H1 (cell line): ENCODE results near the gene CGN. TPM values are rescaled to one million over a fixed set of nuclear protein-coding genes. Genes with fewer than 3 reads are reported as not detected.

ENCODE experiments used
- CTCF ChIA-PET: fragments of 300-600 bp; sonication (Branson Sonifier 250); formaldehyde crosslinking; loops from one replicate; lab custom pipeline; 2021; ENCODE audit not compliant: partially characterized antibody; lab: Charles Lee
- POLR2A ChIA-PET: fragments of 300-600 bp; sonication (Branson Sonifier 250); formaldehyde crosslinking; loops from one replicate; lab custom pipeline; 2021; ENCODE audit warnings: inconsistent platforms; ENCODE audit not compliant: partially characterized antibody; lab: Charles Lee
- DNase-seq, 2 experiments: peaks; one replicate each; pipeline versions ENCODE4 v3.0.0 to v3.0.0-alpha.2; 2010 to 2022; ENCODE audit warnings: low spot score in 2 of 2, low read depth in 1 of 2, mixed read lengths in 1 of 2
- FAIRE-seq: peaks from 2 replicates; lab custom pipeline; 2011; peaks lifted over from hg19 to GRCh38; lab: Jason Lieb, UNC
- H2AFZ ChIP-seq: 2 replicates; pipeline ENCODE4 v1.8.1; 2012; ENCODE audit warnings: low read length, inconsistent platforms
- H2AK5ac ChIP-seq: 2 replicates; pipeline ENCODE4 v1.6.1; 2013; ENCODE audit warnings: low read depth, low read length
- H2BK120ac ChIP-seq: replicated peaks from 2 replicates; pipeline ENCODE3; 2013; ENCODE audit warnings: low read depth, low read length, inconsistent platforms
- H2BK12ac ChIP-seq: 2 replicates; pipeline ENCODE4 v1.6.1; 2013; ENCODE audit warnings: low read depth, low read length
- H2BK15ac ChIP-seq: 2 replicates; pipeline ENCODE4 v1.6.1; 2013; ENCODE audit warnings: low read length
- H2BK20ac ChIP-seq: 2 replicates; pipeline ENCODE4 v1.6.1; 2013; ENCODE audit warnings: low read length
- H2BK5ac ChIP-seq: 2 replicates; pipeline ENCODE4 v1.6.1; 2013; ENCODE audit warnings: low read depth, low read length
- H3K14ac ChIP-seq: 2 replicates; pipeline ENCODE4 v1.6.1; 2013; ENCODE audit warnings: inconsistent platforms; ENCODE audit not compliant: insufficient read length
- H3K18ac ChIP-seq: 2 replicates; pipeline ENCODE4 v1.6.1; 2013; ENCODE audit warnings: low read length; ENCODE audit errors: extremely low read depth
- H3K23ac ChIP-seq: 2 replicates; pipeline ENCODE4 v1.6.1; 2013; ENCODE audit warnings: inconsistent platforms; ENCODE audit not compliant: insufficient read length
- H3K23me2 ChIP-seq: 2 replicates; pipeline ENCODE4 v1.6.1; 2013; ENCODE audit warnings: low read depth, low read length
- H3K27ac ChIP-seq: 2 replicates; pipeline ENCODE4 v1.6.1; 2011; ENCODE audit warnings: low read depth, low read length, inconsistent platforms
- H3K27me3 ChIP-seq, 4 experiments: replicated peaks in 1 of 4; 1 replicate in 1 of 4; 2 replicates in 3 of 4; pipeline versions ENCODE4 v1.6.1 to v1.8.1; 2011 to 2013; ENCODE audit warnings: low read length in 3 of 4, mild to moderate bottlenecking in 3 of 4, inconsistent platforms in 2 of 4, mixed read lengths in 2 of 4, moderate library complexity in 1 of 4; ENCODE audit not compliant: control insufficient read depth in 3 of 4, insufficient read depth in 3 of 4; ENCODE audit errors: extremely low read depth in 1 of 4
- H3K36me3 ChIP-seq, 4 experiments: 2 replicates each; pipeline versions ENCODE4 v1.6.1 to v1.8.1; 2011 to 2013; ENCODE audit warnings: mild to moderate bottlenecking in 4 of 4, low read length in 3 of 4, moderate library complexity in 2 of 4, control low read depth in 1 of 4, inconsistent platforms in 1 of 4; ENCODE audit not compliant: insufficient read depth in 4 of 4, control insufficient read depth in 2 of 4
- H3K4ac ChIP-seq: replicated peaks from 2 replicates; pipeline ENCODE3; 2013; ENCODE audit warnings: low read length, low read depth, mixed read lengths, inconsistent platforms; ENCODE audit not compliant: insufficient read length
- H3K4me1 ChIP-seq, 4 experiments: replicated peaks in 1 of 4; 1 replicate in 1 of 4; 2 replicates in 3 of 4; pipeline versions ENCODE4 v1.6.1 to v1.8.1; 2011 to 2013; ENCODE audit warnings: low read length in 3 of 4, inconsistent platforms in 2 of 4, mixed read lengths in 1 of 4; ENCODE audit not compliant: insufficient read depth in 4 of 4, control insufficient read depth in 3 of 4
- H3K4me2 ChIP-seq, 2 experiments: 2 replicates each; pipeline versions ENCODE4 v1.6.1 to v1.8.1; 2011 to 2013; ENCODE audit warnings: low read depth in 2 of 2, low read length in 2 of 2, control low read depth in 1 of 2, inconsistent platforms in 1 of 2, mild to moderate bottlenecking in 1 of 2; ENCODE audit not compliant: insufficient read depth in 1 of 2
- H3K4me3 ChIP-seq, 4 experiments: fragments of 200-600, 300-600 bp in 1 of 4; sonication (generic), shearing (Covaris generic), sonication (Bioruptor Twin) in 1 of 4; 2 replicates each; pipeline versions ENCODE4 v1.5.1 to v1.8.1; 2011 to 2016; ENCODE audit warnings: low read length in 4 of 4, low read depth in 3 of 4, control low read depth in 2 of 4, inconsistent platforms in 2 of 4, mild to moderate bottlenecking in 2 of 4, mixed read lengths in 1 of 4, moderate library complexity in 1 of 4; ENCODE audit not compliant: insufficient read depth in 2 of 4; ENCODE audit errors: extremely low read depth in 1 of 4
- H3K56ac ChIP-seq: replicated peaks from 2 replicates; pipeline ENCODE3; 2013; ENCODE audit warnings: low read depth, mild to moderate bottlenecking, mixed read lengths, low read length, inconsistent platforms; ENCODE audit not compliant: insufficient read length
- H3K79me1 ChIP-seq: 2 replicates; pipeline ENCODE4 v1.6.1; 2013; ENCODE audit warnings: low read depth, low read length, control low read depth
- H3K79me2 ChIP-seq, 2 experiments: 2 replicates each; pipeline versions ENCODE4 v1.6.1 to v1.8.1; 2012 to 2013; ENCODE audit warnings: low read length in 2 of 2, mild to moderate bottlenecking in 2 of 2, inconsistent platforms in 1 of 2; ENCODE audit not compliant: insufficient read depth in 2 of 2, control insufficient read depth in 1 of 2
- H3K9ac ChIP-seq, 4 experiments: replicated peaks in 1 of 4; 1 replicate in 1 of 4; 2 replicates in 3 of 4; pipeline versions ENCODE4 v1.6.1 to v1.8.1; 2011 to 2013; ENCODE audit warnings: low read depth in 3 of 4, low read length in 3 of 4, control low read depth in 2 of 4, mild to moderate bottlenecking in 2 of 4, moderate library complexity in 2 of 4, inconsistent platforms in 1 of 4; ENCODE audit errors: extremely low read depth in 1 of 4
- H3K9me3 ChIP-seq, 2 experiments: 2 replicates each; pipeline versions ENCODE4 v1.6.1 to v1.8.1; 2012 to 2013; ENCODE audit warnings: mild to moderate bottlenecking in 2 of 2, moderate library complexity in 2 of 2, control low read depth in 1 of 2, inconsistent platforms in 1 of 2, low read depth in 1 of 2, low read length in 1 of 2, mixed read lengths in 1 of 2; ENCODE audit not compliant: insufficient read depth in 2 of 2
- H4K20me1 ChIP-seq, 2 experiments: replicated peaks in 1 of 2; 2 replicates each; pipeline versions ENCODE3 to v1.8.1; 2011 to 2013; ENCODE audit warnings: inconsistent platforms in 2 of 2, low read length in 2 of 2, mild to moderate bottlenecking in 1 of 2; ENCODE audit not compliant: insufficient read depth in 2 of 2, control insufficient read depth in 1 of 2
- H4K5ac ChIP-seq: 2 replicates; pipeline ENCODE4 v1.6.1; 2013; ENCODE audit warnings: low read length, low read depth, mixed read lengths, inconsistent platforms; ENCODE audit not compliant: insufficient read length
- H4K8ac ChIP-seq: 2 replicates; pipeline ENCODE4 v1.8.0; 2013; ENCODE audit warnings: mild to moderate bottlenecking, moderate library complexity, low read length, inconsistent platforms; ENCODE audit not compliant: insufficient read depth; ENCODE audit errors: extremely low read depth
- H4K91ac ChIP-seq: replicated peaks from 2 replicates; pipeline ENCODE3; 2013; ENCODE audit warnings: low read length, mixed read lengths, inconsistent platforms; ENCODE audit not compliant: insufficient read length
- ASH2L ChIP-seq: fragments of 200-600, 300-600 bp; sonication (generic); IDR thresholded peaks from one replicate; pipeline ENCODE4 v1.7.1; 2017; ENCODE audit warnings: low read length
- BACH1 ChIP-seq: IDR thresholded peaks from 2 replicates; pipeline ENCODE4 v1.6.1; 2012; ENCODE audit warnings: low read length, improper control_type of control experiment
- BRCA1 ChIP-seq: IDR thresholded peaks from 2 replicates; pipeline ENCODE4 v1.6.1; 2012; ENCODE audit warnings: low read depth, low read length, improper control_type of control experiment
- CBX5 ChIP-seq: fragments of 300-800, 300-1000 bp; sonication (generic); IDR thresholded peaks from 2 replicates; pipeline ENCODE4 v1.7.1; 2016; ENCODE audit warnings: antibody characterized with exemption, low read length, low read depth
- CEBPB ChIP-seq: IDR thresholded peaks from 2 replicates; pipeline ENCODE4 v1.6.1; 2012; ENCODE audit warnings: low read depth, low read length
- CTBP2 ChIP-seq: IDR thresholded peaks from 2 replicates; pipeline ENCODE4 v1.7.0; 2011; ENCODE audit warnings: borderline replicate concordance, mild to moderate bottlenecking, moderate library complexity, mixed read lengths, low read length; ENCODE audit not compliant: insufficient read depth, insufficient read length
- RBBP5 ChIP-seq: IDR thresholded peaks from 2 replicates; pipeline ENCODE4 v1.7.1; 2012; ENCODE audit warnings: low read depth, mild to moderate bottlenecking, inconsistent platforms, low read length, moderate library complexity, borderline replicate concordance
- WGBS, 2 experiments: shearing (Covaris generic) in 1 of 2; methylation state at CpG; one replicate each; pipeline versions ENCODE4 v1.1.6 to v1.1.7; 2013 to 2015; ENCODE audit warnings: low lambda C conversion rate in 2 of 2, mixed read lengths in 2 of 2, inconsistent platforms in 1 of 2, low coverage in 1 of 2, missing lambda C conversion rate in 1 of 2; ENCODE audit not compliant: insufficient replicate concordance in 2 of 2, insufficient coverage in 1 of 2, insufficient read length in 1 of 2; ENCODE audit errors: extremely low coverage in 1 of 2, missing lambda C conversion rate in 1 of 2; 5-methylcytosine and 5-hydroxymethylcytosine counted together
- polyA plus RNA-seq, 7 experiments: library from polyadenylated mRNA; depleted of rRNA in 3 of 7; stranded (reverse) in 5 of 7; unstranded in 2 of 7; fragments of >200 nt in 5 of 7; fragments of 200-250 nt in 2 of 7; gene quantifications; 1 replicate in 5 of 7; 2 replicates in 1 of 7; 4 replicates in 1 of 7; pipeline versions ENCODE4 v1.2.1 to v1.2.3, GENCODE V29; 2011 to 2013; ENCODE audit warnings: missing spikeins in 2 of 7, mixed read lengths in 2 of 7
- total RNA-seq: library from RNA; stranded (reverse); fragmentation: NEBNext Ultra II Directional; extraction: Animal tissue kit (Norgen Biotek cat#: 25700); gene quantifications from 2 replicates; pipeline ENCODE4 v1.2.1, GENCODE V29; 2021

CGN gene
- total and polyA plus RNA-seq, 2 of the 8 experiments (the other 6 are each of a cell fraction or from before 2014, with no cell fraction given): 15.9 to 52.7 TPM

GRCh38 chr1:151513626-151514121, 2.5 kb downstream of the CGN start:
- H3K36me3 ChIP-seq: peaks cover under 1 to 4% (median 2%) of the 10 kb centered on the region in 4 experiments; a peak in 3 of 8 replicates
- H3K9me3 ChIP-seq: no peaks in the 10 kb centered on the region
- POLR2A ChIA-PET: interaction anchor here (0.7 to 17.1 kb wide), 11 partner anchors 10 to 314 kb away, joined by 3 to 283 read pairs (median 4); partner anchors contain the start of genes POGZ and TUFT1
- H3K79me2 ChIP-seq: peaks cover 0 to 47% of the 10 kb centered on the region in 2 experiments; a peak in 2 of 4 replicates
- H3K14ac ChIP-seq: peak overlapping the region; percentile 68
- peak overlapping the region; percentile 84 for H3K18ac ChIP-seq
- peak in 1 of 2 experiments; percentile 59 for DNase-seq
- no peak for TF ChIP-seq BRCA1
- peak; percentile 5 for TF ChIP-seq CTBP2
- peak; percentile 72; the same call in 1 of the 2 replicates for TF ChIP-seq CEBPB
- TF ChIP-seq RBBP5: no peak
- peak; percentile 80 for TF ChIP-seq ASH2L
- no peak for TF ChIP-seq BACH1
- no peak for TF ChIP-seq CBX5
- TF ChIP-seq, all 59 proteins: peak for 3
- Histone ChIP-seq H2AFZ (no peak overlapping the region), H3K56ac (peak overlapping the region; percentile 20), H3K23ac (no peak overlapping the region), H3K4me2 (peak overlapping the region; percentile 83 to 98), H2BK12ac (peak overlapping the region; percentile 100), H2AK5ac (peak overlapping the region; percentile 88), H4K20me1 (peaks cover 0 to 2% of the 10 kb centered on the region in 2 experiments), H3K27me3 (0 out of 7 replicates have a peak, but pooled peaks cover 0 to 3% (median 0%) of the 10 kb centered on the region in 4 experiments), H2BK120ac (peak overlapping the region; percentile 12), H3K9ac (peak overlapping the region in 3 of 4 experiments; percentile 49 to 65 (median 59); a peak in 5 of 7 replicates), H2BK15ac (peak overlapping the region; percentile 21; the same call in 1 of the 2 replicates), H2BK20ac (peak overlapping the region; percentile 64), H4K8ac (peak overlapping the region; percentile 74), H3K4ac (peak overlapping the region; percentile 12), H3K4me3 (peak overlapping the region; percentile 80 to 85 (median 84); a peak in 7 of 8 replicates), H3K79me1 (peaks cover 14% of the 10 kb centered on the region), H4K5ac (peak overlapping the region; percentile 74), H3K23me2 (peaks cover 24% of the 10 kb centered on the region), H3K4me1 (peaks cover 19 to 36% (median 21%) of the 10 kb centered on the region in 4 experiments), H2BK5ac (peak overlapping the region; percentile 97), H4K91ac (peak overlapping the region; percentile 66), H3K27ac (peak overlapping the region; percentile 74)
- WGBS, 2 experiments: 49% methylated on average over 6 of the region's 6 CpGs; no CpG with 5 or more reads in 1 of the 2 experiments
- no peak for FAIRE-seq
- CTCF ChIA-PET: interaction anchor here (0.6 to 1.3 kb wide), 3 partner anchors 9 to 23 kb away, joined by 3 to 6 read pairs (median 3); no protein-coding TSS in a partner anchor
